Keratinocyte (primary cell): ENCODE measurements around the gene NR1I2. TPM values are rescaled to one million over a fixed set of nuclear protein-coding genes. Genes with fewer than 3 reads are reported as not detected.

ENCODE experiments used
- DNase-seq: peaks from one replicate; pipeline ENCODE4 v3.0.0-alpha.2; 2011; ENCODE audit warnings: low read depth, missing footprints, low spot score
- FAIRE-seq: peaks from 2 replicates; lab custom pipeline; 2011; peaks lifted over from hg19 to GRCh38; lab: Jason Lieb, UNC
- H2AFZ ChIP-seq: 2 replicates; pipeline ENCODE4 v1.6.0; 2012; ENCODE audit warnings: low read length, control low read depth, inconsistent platforms; ENCODE audit not compliant: control insufficient read depth
- H3K27ac ChIP-seq: 2 replicates; pipeline ENCODE4 v1.5.1; 2011; ENCODE audit warnings: low read length; ENCODE audit not compliant: control insufficient read depth, insufficient read depth
- H3K27me3 ChIP-seq: 3 replicates; pipeline ENCODE4 v1.6.0; 2011; ENCODE audit warnings: low read length; ENCODE audit not compliant: control insufficient read depth, insufficient read depth; ENCODE audit errors: extremely low read depth
- H3K36me3 ChIP-seq, 2 experiments: 2 replicates in 1 of 2; 3 replicates in 1 of 2; pipeline ENCODE4 v1.5.1; 2011; ENCODE audit warnings: low read length in 2 of 2, mild to moderate bottlenecking in 1 of 2; ENCODE audit not compliant: control insufficient read depth in 2 of 2, insufficient read depth in 2 of 2; ENCODE audit errors: extremely low read depth in 1 of 2
- H3K4me1 ChIP-seq: 3 replicates; pipeline ENCODE4 v1.5.1; 2011; ENCODE audit warnings: low read length; ENCODE audit not compliant: control insufficient read depth, insufficient read depth; ENCODE audit errors: extremely low read depth
- H3K4me2 ChIP-seq: 3 replicates; pipeline ENCODE4 v1.6.0; 2011; ENCODE audit warnings: low read depth, low read length; ENCODE audit not compliant: control insufficient read depth, insufficient read depth; ENCODE audit errors: extremely low read depth
- H3K4me3 ChIP-seq, 3 experiments: fragments of 200-600 bp in 1 of 3; sonication (generic) in 1 of 3; 2 replicates in 2 of 3; 3 replicates in 1 of 3; pipeline ENCODE4 v1.5.1; 2011 to 2016; ENCODE audit warnings: low read length in 3 of 3, mild to moderate bottlenecking in 3 of 3, control low read depth in 2 of 3, inconsistent platforms in 1 of 3, low read depth in 1 of 3, mixed read lengths in 1 of 3, mixed run types in 1 of 3, moderate library complexity in 1 of 3; ENCODE audit not compliant: control insufficient read depth in 2 of 3, insufficient read depth in 2 of 3; ENCODE audit errors: extremely low read depth in 1 of 3
- H3K79me2 ChIP-seq: 2 replicates; pipeline ENCODE4 v1.6.0; 2012; ENCODE audit warnings: low read length; ENCODE audit not compliant: control insufficient read depth, insufficient read depth
- H3K9ac ChIP-seq: 3 replicates; pipeline ENCODE4 v1.6.0; 2011; ENCODE audit warnings: low read length; ENCODE audit not compliant: control insufficient read depth, insufficient read depth; ENCODE audit errors: extremely low read depth
- H3K9me1 ChIP-seq: 3 replicates; pipeline ENCODE4 v1.6.0; 2011; ENCODE audit warnings: low read length; ENCODE audit not compliant: control insufficient read depth, insufficient read depth; ENCODE audit errors: extremely low read depth
- H3K9me3 ChIP-seq: 2 replicates; pipeline ENCODE4 v1.5.1; 2012; ENCODE audit warnings: low read depth, low read length; ENCODE audit not compliant: control insufficient read depth
- H4K20me1 ChIP-seq: 3 replicates; pipeline ENCODE4 v1.6.0; 2011; ENCODE audit warnings: low read length; ENCODE audit not compliant: control insufficient read depth, insufficient read depth; ENCODE audit errors: extremely low read depth
- EZH2 ChIP-seq: IDR thresholded peaks from one replicate; pipeline ENCODE4 v1.6.1; 2012; ENCODE audit warnings: inconsistent platforms, mild to moderate bottlenecking, low read length, moderate library complexity
- dilution Hi-C: fragments of 300-500 bp; cut with MboI; formaldehyde crosslinking; loops from one replicate; pipeline ENCODE4 v1.7.0; 2020; ENCODE audit warnings: low sequenced_read_pairs; ENCODE audit not compliant: extremely low pct_ligation_motif_present
- polyA plus RNA-seq, 5 experiments: library from polyadenylated mRNA; depleted of rRNA in 3 of 5; stranded (reverse) in 3 of 5; stranded (forward) in 1 of 5; unstranded in 1 of 5; fragments of >200 nt; gene quantifications; 1 replicate in 1 of 5; 2 replicates in 3 of 5; 3 replicates in 1 of 5; pipeline versions ENCODE4 v1.2.1 to v1.2.3, GENCODE V29; 2011 to 2012; ENCODE audit warnings: missing spikeins in 2 of 5, low read depth in 1 of 5, low replicate concordance in 1 of 5
- TF ChIP-seq, protein P1 (sequence below), 3 experiments: IDR thresholded peaks in 1 of 3; conservative IDR thresholded peaks in 1 of 3; optimal IDR thresholded peaks in 1 of 3; 2 replicates in 2 of 3; 3 replicates in 1 of 3; pipeline versions ENCODE3 to v1.5.1; 2011; ENCODE audit warnings: low read length in 3 of 3, mild to moderate bottlenecking in 3 of 3, moderate library complexity in 2 of 3, control low read depth in 1 of 3, inconsistent platforms in 1 of 3; ENCODE audit not compliant: insufficient read depth in 2 of 3; ENCODE audit errors: extremely low read depth in 1 of 3

NR1I2 gene
- polyA plus RNA-seq, 1 donor (not counting 4 experiments of a cell fraction or from before 2014, with no cell fraction given) = not detected

DNA sequence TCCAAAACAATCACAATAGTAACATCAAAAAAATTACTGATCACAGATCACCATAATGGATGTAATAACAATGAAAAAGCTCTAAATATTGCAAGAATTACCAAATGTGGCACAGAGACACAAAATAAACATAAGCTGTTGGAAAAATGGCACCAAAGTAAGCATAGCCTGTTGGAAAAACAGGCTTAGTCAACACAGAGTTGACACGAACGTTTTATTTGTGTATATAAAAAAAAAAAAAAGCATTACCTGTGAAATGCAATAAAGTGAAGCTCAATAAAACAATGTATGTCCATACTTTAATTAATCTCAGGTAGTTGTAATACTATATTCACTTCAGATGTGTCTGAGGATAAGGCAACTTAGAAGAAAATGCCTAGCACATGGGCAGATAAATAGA lies 77.1 kb downstream of the NR1I2 start:
- peaks cover 12 to 13% of the 10 kb centered on the region in 2 experiments for H3K36me3 ChIP-seq
- dilution Hi-C loops = no loop called here
- FAIRE-seq = no peak

DNA sequence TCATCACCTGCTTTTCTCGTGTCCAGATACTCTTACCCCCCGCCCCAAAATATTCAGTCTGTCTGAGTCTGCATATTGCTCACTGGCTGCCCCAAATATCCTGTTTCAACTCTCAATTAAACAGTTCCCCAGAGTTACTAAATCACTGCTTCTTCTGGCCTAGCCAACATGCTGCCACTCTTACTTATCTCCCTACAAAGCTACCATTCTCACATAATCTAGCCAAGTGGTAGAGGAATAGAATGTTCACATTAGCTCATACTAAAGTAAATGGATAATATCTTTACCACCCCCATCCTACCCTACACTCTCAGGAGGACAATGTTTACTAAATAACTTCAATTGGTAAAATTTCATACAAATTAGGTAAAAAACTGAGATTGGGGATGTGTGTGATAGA lies 77.8 kb downstream of the NR1I2 start:
- no peaks in the 10 kb centered on the region for H3K9me3 ChIP-seq
- no peak overlapping the region for H3K9ac ChIP-seq
- FAIRE-seq (no peak), DNase-seq (no peak)
- no peaks in the 10 kb centered on the region for H3K9me1 ChIP-seq
- H3K27ac ChIP-seq = no peak overlapping the region
- no peak for TF ChIP-seq EZH2
- TF ChIP-seq, protein P1, sequence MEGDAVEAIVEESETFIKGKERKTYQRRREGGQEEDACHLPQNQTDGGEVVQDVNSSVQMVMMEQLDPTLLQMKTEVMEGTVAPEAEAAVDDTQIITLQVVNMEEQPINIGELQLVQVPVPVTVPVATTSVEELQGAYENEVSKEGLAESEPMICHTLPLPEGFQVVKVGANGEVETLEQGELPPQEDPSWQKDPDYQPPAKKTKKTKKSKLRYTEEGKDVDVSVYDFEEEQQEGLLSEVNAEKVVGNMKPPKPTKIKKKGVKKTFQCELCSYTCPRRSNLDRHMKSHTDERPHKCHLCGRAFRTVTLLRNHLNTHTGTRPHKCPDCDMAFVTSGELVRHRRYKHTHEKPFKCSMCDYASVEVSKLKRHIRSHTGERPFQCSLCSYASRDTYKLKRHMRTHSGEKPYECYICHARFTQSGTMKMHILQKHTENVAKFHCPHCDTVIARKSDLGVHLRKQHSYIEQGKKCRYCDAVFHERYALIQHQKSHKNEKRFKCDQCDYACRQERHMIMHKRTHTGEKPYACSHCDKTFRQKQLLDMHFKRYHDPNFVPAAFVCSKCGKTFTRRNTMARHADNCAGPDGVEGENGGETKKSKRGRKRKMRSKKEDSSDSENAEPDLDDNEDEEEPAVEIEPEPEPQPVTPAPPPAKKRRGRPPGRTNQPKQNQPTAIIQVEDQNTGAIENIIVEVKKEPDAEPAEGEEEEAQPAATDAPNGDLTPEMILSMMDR (optimal IDR thresholded peaks at IDR 0.05 in 1 of 3, IDR thresholded peaks at IDR 0.05 in 1 of 3, conservative IDR thresholded peaks at IDR 0.05 in 1 of 3; ENCODE audit: extremely low read depth in 1 of 3, insufficient read depth in 2 of 3, low read length in 3 of 3) = no peak
- no peaks in the 10 kb centered on the region for H3K4me1 ChIP-seq
- H3K79me2 ChIP-seq = peaks cover 6% of the 10 kb centered on the region
- H3K4me2 ChIP-seq = no peak overlapping the region
- dilution Hi-C loops = no loop called here
- peaks cover 13 to 16% of the 10 kb centered on the region in 2 experiments for H3K36me3 ChIP-seq
- H2AFZ ChIP-seq = no peak overlapping the region
- no peak overlapping the region for H3K4me3 ChIP-seq
- H4K20me1 ChIP-seq = no peaks in the 10 kb centered on the region
- H3K27me3 ChIP-seq = no peaks in the 10 kb centered on the region

More for the DNA sequence above, 77.1 kb downstream of the NR1I2 start:
- no peak for DNase-seq
- no peaks in the 10 kb centered on the region for H3K27me3 ChIP-seq
- no peak overlapping the region for H2AFZ ChIP-seq
- H3K4me3 ChIP-seq = no peak overlapping the region
- H3K9ac ChIP-seq = no peak overlapping the region
- no peaks in the 10 kb centered on the region for H3K9me3 ChIP-seq
- H3K9me1 ChIP-seq = no peaks in the 10 kb centered on the region
- no peak overlapping the region for H3K27ac ChIP-seq
- no peaks in the 10 kb centered on the region for H3K4me1 ChIP-seq
- H3K79me2 ChIP-seq = peaks cover 6% of the 10 kb centered on the region
- no peaks in the 10 kb centered on the region for H4K20me1 ChIP-seq
- H3K4me2 ChIP-seq = no peak overlapping the region
- TF ChIP-seq, protein P1 (optimal IDR thresholded peaks at IDR 0.05 in 1 of 3, IDR thresholded peaks at IDR 0.05 in 1 of 3, conservative IDR thresholded peaks at IDR 0.05 in 1 of 3; ENCODE audit: extremely low read depth in 1 of 3, insufficient read depth in 2 of 3, low read length in 3 of 3) = no peak
- TF ChIP-seq EZH2 = no peak
